Femur (tissue), 1 donor: ENCODE measurements around the gene CCNQ.
A peak's percentile ranks its signal among the peaks of the same experiment; 100 is the strongest.

Experiments used
- DNase-seq: peaks from one replicate; pipeline ENCODE4 v3.0.0-alpha.2; 2017

Gene CCNQ

DNA sequence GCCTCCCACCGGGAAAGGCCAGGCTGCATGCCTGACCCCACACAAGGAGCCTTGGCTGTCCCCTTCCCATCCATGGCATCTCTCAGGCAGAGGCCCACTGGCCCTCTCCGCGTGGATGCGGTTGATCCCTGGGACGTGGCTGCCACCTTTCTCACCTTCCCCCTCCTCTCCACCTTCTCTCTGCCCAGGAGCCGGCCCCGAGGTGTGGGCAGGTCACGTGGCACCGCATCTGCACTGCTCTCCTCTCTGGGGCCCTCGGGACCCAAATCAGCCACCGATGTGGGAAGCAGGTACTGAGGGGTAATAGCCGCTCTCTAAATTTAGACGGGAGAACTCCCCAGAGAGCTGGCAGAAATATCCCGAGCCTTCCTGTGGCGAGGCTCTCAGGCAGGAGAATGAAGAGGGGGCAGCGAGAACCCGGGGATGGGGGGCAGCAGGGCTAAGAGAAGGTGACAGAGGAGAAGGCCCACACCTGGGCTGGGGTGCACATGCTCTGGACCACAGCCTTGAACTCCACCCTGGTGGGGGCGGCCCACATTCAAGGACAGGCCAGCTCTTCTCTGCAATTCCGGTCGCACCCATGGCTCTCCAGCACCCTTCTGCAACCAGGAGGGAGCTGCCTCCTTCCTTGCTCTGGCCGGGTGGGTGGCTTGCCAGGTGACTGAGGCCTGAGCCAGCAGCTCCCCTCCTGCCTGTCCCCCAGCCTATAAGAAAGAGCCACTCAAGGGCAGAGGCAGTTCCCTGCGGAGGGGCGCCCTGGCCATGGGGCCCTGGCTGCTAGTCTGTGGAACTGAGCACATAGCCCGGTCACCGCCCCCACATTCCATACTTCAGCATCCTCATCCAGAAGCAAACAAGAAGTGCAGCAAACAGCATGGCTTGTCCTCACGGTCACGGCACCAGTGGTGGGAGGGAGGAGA lies 38.4 kb upstream of the CCNQ start:
- DNase-seq: no peak

- DNase-seq: no peak
Observed at GRCh38 chrX:153636716-153637115, 37.8 kb upstream of the CCNQ start.

DNA sequence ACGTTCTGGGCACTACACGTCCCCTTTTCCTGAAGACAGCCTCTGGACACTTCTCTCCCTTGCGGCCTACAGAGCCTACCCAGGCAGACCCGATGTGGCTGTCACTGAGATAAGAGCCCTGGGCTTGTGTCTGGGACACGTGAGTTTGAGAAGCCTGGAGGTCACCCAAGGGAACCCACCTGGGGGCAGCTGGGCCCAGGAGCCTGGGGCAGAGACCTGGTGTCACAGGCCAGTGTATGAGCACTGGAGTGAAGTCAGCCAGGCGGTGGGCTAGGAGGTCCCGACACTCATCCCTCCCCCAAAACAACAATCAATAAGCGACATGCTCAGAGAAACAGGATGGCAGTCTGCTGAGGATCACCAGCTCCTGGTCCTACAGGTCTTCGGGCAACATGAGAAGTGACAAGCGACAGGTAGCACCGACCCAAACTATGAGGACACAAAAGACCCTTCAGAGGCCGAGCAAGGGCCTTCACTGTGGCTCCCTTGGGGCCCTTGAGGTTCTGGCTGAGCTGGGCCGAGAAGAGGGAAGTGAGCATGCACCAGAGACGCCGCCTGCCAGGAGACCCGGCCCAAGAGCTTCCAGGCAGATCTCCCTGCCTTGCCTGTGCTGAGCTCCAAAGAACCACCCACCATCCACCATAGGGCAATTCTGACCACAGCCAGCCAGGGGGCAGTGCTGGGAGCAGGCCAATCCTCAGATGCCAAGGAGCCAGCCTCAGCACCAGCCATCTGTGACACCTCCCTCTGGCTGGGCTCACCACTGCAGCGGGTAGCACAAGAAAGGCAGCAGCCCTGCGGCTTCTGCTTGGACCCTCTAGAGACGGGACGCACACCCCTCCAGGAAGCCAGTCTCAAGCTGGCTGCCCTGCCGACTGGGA lies 37.1 kb upstream of the CCNQ start:
- DNase-seq: no peak

DNA sequence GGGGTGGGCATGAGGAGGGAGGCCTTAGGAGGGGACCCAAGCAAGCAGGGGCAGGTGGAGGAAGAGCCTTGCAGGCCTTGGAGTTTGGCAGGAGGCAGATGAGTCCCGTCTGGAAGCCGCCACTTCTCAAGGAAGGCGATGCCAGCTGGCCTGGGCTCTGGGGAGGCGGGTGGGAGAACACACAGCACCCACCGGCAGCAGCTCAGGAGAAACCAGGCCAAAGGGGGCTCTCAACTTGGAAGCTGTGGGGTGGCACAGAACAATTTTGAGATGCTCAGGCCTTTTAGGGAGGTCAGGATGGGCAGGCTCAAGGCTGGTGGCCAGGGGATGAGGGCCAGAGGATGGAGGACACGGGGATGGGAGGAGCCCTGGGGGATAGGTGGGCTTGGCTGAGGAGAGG lies 36.4 kb upstream of the CCNQ start:
- DNase-seq: no peak

GRCh38 chrX:153634832-153635231 lies 35.9 kb upstream of the CCNQ start:
- DNase-seq: peak; percentile 48

DNA sequence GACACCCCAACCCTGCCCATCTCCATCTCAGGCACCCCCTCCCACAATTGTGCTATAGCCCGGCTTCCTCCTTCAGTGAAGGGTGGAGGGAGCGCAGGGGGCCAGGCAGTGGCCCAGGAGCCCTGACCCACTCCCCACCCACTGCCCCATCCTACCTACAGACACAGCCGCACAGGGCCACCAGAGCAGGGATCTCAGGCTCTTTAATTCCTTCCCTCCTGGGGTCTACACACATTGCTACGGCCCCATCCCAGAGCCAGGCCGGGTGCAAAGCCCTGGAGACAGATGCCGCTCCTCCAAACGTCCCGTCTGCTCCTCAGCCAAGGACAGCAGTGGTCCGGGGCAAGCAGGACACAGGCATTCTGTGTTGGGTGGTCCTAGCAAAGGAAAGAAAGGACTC lies 35.3 kb upstream of the CCNQ start:
- no peak for DNase-seq

- DNase-seq: no peak
Observed at GRCh38 chrX:153633607-153634180, 34.8 kb upstream of the CCNQ start.

GRCh38 chrX:153633048-153633447 lies 34.1 kb upstream of the CCNQ start:
- DNase-seq: no peak

GRCh38 chrX:153632595-153632946 lies 33.6 kb upstream of the CCNQ start:
- no peak for DNase-seq

GRCh38 chrX:153631907-153632594 lies 33.1 kb upstream of the CCNQ start:
- no peak for DNase-seq

DNA sequence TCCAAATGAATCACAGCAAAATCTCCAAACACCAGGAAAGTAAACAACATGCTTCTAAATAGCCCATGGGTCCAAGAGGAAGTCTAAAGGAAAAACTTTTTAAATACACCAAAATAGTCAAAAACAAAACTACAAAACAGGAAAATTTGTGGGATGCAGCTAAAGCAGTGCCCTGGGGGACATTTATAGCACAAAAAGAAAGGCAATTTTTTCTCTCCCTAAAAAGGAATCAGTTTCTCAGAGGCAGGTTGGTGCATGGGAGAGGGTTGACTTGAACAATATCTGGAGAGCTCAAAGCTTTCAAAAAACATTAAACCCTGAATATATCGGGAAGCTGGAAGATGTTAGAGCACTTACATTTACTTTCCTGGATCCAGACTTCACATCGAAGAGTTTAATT lies 32.4 kb upstream of the CCNQ start:
- no peak for DNase-seq

- DNase-seq: no peak
Observed at GRCh38 chrX:153628665-153629064, 29.7 kb upstream of the CCNQ start.

- no peak for DNase-seq
Observed at GRCh38 chrX:153628129-153628528, 29.2 kb upstream of the CCNQ start.

DNA sequence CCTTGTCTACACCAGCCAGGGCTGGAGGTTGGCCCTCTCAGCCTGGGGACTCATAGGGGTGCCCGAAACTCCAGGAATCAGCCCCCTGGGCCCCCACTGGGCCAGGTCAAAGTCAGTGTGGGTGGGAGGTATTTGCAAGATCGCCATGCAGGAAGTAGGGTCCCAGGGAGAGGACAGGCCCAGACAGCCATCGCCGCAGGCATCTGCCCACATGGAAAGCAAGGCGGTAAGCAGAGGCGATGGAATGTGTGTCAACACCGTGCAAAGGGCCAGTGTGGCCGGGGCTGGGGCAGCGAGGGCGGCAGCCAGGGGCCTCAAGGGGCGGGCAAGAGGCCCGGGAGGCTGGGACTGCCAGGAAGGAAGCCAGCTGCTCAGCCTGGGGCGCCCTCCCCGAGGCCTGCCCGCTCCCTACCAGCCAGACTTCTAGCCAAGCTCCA lies 28.8 kb upstream of the CCNQ start:
- DNase-seq: no peak

- DNase-seq: no peak
Observed at GRCh38 chrX:153626863-153627674, 28.1 kb upstream of the CCNQ start.

DNA sequence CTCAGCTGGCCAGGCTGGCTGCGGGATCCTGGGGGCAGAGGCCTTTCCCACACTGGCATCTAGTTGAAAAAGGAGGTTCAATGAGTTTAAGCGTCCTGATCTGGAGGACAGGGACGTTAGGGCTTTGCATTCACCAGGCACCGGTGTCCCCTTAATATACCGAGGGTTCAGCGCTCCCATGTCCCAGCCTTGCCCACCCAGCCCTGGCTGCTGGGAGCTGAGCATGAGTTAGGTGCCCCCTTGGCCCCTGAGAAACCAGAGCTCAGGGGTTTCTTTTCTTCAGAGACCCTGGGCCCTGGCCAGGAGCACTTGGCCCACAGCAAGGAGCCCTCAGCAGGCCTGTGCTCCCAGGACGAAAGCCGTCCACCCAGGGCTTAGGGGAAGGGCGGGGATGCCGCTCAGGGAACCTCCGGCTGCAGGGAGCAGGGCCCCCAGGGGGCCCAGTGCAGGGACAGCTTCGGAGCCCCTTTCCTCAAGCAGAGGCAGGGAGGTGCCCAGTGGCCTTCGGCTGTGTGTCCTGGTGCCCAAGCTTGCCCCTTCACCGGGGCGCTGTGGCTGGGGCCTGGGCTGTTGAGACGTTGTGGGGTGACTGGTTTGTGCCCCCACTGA lies 27.2 kb upstream of the CCNQ start:
- DNase-seq: no peak

- no peak for DNase-seq
Observed at GRCh38 chrX:153625271-153626024, 26.5 kb upstream of the CCNQ start.

DNA sequence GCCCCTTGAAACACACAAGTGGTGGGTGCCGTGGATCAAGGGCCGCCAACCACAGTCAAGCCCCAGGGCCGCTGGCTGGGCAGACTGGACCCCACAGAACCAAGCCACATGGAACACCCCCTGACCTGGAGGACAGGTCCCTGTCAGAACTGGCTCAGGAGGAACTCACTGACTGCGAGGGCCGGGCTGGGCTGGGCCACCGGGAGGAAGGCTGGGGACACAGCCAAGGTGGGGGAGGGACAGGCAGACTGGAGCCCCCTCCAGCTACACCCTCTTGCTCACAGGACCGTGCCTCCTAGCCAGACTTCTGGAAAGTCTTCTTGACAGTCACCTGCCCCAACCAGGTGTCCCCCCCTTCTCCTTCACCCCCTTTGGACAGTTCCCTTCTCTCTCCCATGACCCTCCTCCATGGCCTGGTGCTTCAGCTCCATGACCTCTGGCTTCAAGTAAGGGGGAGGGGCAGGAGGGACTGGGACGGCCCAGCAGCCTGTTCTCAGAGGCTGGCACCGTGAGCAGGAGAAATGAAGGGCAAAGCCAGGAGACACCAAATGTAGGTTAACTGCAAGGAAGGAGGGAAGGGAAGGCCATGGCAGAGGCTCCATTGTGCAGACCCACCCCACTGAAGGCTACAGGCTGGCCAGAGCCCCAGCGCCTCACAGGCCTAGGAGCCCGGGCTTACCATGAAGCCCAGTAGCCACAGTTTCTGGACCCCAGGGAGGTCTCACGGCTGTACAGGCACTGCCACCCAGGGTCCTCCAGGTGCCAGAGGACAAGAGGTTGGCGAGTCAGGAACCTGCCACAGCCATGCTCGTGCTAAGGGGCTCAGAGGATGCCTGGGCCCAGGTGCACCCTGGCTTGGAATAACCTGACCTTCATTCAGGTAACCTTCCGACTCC lies 25.5 kb upstream of the CCNQ start:
- no peak for DNase-seq

GRCh38 chrX:153623310-153624029 lies 24.5 kb upstream of the CCNQ start:
- no peak for DNase-seq
